Choroid plexus epithelial cell (primary cell): Measurements from ENCODE around the gene KLHL14.
A peak's percentile ranks its signal among the peaks of the same experiment; 100 is the strongest.

ENCODE experiments used
- DNase-seq: peaks from one replicate; pipeline ENCODE4 v3.0.0-alpha.2; 2010; ENCODE audit warnings: low read depth
- H3K4me3 ChIP-seq: 2 replicates; pipeline ENCODE4 v1.5.1; 2011; ENCODE audit warnings: low read depth, mild to moderate bottlenecking, control low read depth, low read length, moderate library complexity
- TF ChIP-seq, protein P1 (sequence below): conservative IDR thresholded peaks from 2 replicates; pipeline ENCODE4 v1.5.1; 2011; ENCODE audit warnings: low read depth, mild to moderate bottlenecking, control low read depth, inconsistent platforms, low read length, moderate library complexity

Gene KLHL14

DNA sequence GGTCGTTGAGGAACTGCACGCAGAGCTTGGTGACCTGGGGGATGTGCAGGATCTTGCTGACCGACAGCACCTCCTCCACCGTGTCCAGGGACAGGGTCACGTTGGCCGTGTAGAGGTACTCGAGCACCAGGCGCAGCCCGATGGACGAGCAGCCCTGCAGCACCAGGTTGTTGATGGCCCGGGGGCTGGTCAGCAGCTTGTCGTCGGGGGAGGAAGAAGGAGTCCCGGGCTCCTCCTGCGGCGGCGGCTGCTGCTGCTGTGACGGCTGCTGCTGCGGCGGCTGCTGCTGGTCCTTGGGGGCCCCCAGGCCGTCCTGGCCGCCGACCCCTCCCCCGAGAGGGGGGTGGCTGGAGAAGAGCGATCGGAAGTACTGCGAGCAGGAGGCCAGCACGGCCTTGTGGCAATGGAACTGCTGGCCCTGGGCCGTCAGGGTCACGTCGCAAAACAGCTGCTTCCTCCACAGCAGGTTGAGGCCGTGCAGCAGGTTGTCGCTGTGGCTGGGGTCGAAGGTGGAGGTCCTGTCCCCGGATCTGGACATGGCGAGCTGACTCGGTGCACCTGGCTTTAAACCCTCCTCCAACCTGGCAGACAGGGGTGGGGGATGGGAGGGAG is 2.7 kb downstream of the KLHL14 start:
- TF ChIP-seq, protein P1, sequence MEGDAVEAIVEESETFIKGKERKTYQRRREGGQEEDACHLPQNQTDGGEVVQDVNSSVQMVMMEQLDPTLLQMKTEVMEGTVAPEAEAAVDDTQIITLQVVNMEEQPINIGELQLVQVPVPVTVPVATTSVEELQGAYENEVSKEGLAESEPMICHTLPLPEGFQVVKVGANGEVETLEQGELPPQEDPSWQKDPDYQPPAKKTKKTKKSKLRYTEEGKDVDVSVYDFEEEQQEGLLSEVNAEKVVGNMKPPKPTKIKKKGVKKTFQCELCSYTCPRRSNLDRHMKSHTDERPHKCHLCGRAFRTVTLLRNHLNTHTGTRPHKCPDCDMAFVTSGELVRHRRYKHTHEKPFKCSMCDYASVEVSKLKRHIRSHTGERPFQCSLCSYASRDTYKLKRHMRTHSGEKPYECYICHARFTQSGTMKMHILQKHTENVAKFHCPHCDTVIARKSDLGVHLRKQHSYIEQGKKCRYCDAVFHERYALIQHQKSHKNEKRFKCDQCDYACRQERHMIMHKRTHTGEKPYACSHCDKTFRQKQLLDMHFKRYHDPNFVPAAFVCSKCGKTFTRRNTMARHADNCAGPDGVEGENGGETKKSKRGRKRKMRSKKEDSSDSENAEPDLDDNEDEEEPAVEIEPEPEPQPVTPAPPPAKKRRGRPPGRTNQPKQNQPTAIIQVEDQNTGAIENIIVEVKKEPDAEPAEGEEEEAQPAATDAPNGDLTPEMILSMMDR = no peak
- no peak overlapping the region for H3K4me3 ChIP-seq
- no peak for DNase-seq

DNA sequence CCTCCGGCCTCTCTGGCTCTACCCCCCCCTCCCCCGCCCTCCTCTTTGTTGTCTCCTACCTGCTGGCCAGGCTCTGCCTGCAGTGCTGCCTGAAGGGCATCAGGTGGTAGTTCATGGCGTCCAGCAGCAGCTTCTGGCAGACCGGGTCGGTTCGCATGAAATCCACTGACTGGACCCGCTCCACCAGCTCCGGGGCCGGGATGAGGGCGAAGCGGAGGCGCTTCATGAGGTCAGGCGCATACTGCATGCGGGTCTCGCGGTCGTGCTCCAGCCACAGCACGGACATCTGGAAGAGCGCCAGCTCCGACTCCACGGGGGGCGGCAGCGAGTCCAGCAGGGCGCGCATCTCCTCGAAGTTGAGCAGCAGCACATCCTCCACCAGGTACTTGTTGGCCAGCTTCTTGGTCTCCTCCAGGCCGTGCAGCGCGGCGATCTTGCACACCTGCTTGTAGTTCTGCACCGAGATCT is 3.2 kb downstream of the KLHL14 start:
- DNase-seq = peak; percentile 5
- no peak overlapping the region for H3K4me3 ChIP-seq
- TF ChIP-seq, protein P1 = no peak

DNA sequence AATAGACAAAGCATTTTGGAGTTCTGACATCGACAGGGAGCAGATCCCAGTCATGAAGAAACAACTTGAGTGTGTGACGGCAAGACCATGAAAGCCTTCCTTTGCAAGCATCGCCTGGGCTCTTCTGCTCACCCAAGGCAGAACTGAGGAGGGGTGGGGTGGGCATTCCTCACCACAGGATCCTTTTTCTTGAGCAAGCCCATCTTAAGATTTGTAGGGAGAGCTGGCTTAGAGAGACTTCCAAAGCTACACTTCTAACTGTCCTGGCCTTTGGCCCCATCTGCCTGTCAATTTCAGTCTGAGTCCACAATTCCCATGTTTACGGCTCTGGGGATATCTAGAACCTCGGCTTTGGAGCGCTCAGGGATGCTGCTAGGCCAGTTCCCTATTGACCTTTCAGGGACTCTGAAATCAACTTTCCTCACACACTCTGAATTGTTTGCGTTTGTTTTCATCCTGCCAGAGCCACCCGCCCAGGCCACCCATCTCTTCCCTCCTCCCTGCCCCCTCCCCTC is 3.7 kb downstream of the KLHL14 start:
- no peak overlapping the region for H3K4me3 ChIP-seq

DNA sequence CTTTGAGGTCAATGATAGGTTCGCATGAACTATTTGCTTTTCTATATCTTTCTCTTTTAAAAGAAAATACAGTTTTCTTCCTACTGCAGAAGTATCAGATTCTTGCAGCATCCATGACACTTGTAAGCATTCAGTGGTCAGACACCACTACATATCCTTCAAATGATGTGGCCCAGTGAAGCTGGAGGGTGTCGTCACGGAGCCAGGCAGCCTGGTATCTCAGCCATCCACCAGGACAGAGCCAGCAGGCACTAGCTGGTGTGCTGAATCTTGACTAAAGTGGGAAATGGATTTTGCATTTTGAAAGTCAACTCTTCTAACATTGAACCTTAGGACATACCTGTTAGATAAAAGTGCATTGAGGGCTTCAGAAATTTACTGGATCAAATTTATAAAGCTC is 5.4 kb downstream of the KLHL14 start:
- H3K4me3 ChIP-seq = no peak overlapping the region
- no peak for DNase-seq
- TF ChIP-seq, protein P1 = no peak

More for the DNA sequence above, 3.7 kb downstream of the KLHL14 start:
- DNase-seq = no peak
- TF ChIP-seq, protein P1 = no peak

DNA sequence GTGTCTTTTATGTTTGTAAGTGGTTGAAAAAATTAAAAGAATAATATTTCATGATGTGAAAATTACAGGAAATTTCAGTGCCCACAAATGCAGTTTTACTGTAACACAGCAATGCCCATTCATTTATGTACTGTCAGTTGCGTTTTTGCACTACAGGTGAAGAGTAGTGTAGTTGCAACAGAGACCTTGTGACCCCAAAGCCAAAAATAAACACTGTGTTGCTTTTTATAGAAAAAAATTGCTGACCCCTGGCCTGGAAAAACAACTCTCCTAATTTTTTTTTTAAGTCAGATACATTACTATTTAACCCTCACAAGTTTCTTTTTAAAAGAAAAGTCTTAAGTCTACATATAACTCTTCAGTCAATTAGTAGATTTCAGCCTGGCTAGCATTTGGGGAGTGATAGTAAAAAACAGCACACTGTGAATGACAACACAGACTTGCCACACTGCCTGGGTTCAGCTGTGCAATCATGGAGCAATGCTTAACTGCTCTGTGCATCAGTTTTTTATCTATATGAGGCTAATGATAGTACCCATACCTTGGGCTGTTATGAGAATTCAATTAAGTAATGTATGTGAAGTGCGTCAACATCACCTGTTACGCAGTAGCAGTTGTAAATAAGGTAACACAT is 8.1 kb downstream of the KLHL14 start:
- DNase-seq = no peak
- H3K4me3 ChIP-seq = no peak overlapping the region
- TF ChIP-seq, protein P1 = no peak

DNA sequence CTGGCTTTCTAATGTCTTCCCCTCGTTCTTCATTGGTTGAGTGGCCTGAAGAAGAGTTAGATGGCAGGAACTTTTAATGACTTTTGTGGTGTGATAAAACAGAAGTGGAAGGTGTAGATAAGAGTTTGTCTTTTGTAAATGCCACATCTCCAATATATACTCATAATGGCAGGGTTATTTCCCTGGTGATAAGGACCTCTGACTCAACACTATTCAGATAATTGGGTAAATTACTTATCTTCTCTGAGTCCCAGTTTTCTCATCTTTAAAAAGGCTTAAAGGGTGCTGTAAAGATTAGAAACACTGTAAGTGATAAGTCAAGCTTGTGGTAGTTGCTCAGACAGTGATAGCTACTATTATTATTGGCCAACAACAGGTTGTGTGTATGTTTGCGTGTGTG is 9.5 kb downstream of the KLHL14 start:
- no peak overlapping the region for H3K4me3 ChIP-seq
- TF ChIP-seq, protein P1 = no peak
- DNase-seq = no peak
